Motor neuron (in vitro differentiated cells): ENCODE measurements around the gene C1orf159. TPM values are rescaled to one million over a fixed set of nuclear protein-coding genes. Genes with fewer than 3 reads are reported as not detected.

Experiments used
- ATAC-seq, 8 experiments: fragments of 200-7000 bp; cut with Tn5 transposase; replicated peaks in 6 of 8; 2 replicates each; pipeline ENCODE4 v1.8.0; 2021; ENCODE audit warnings: mild to moderate bottlenecking in 8 of 8, moderate library complexity in 8 of 8
- H3K27ac ChIP-seq, 2 donors: fragments of 250-450 bp; sonication (Bioruptor Pico); 2 replicates each; pipeline ENCODE4 v1.9.0; 2021; ENCODE audit warnings: antibody characterized with exemption in 2 of 2, mild to moderate bottlenecking in 2 of 2, moderate library complexity in 1 of 2
- H3K4me1 ChIP-seq, 2 donors: fragments of 250-450 bp; sonication (Bioruptor Pico); replicated peaks in 1 of 2; 2 replicates each; pipeline ENCODE4 v1.6.1; 2021; ENCODE audit warnings: antibody characterized with exemption in 2 of 2, mild to moderate bottlenecking in 2 of 2, moderate library complexity in 1 of 2
- H3K4me3 ChIP-seq, 5 donors: fragments of 250-450 bp; sonication (Bioruptor Pico); 2 replicates each; pipeline ENCODE4 v1.9.0; 2021; ENCODE audit warnings: antibody characterized with exemption in 5 of 5, mild to moderate bottlenecking in 5 of 5, moderate library complexity in 4 of 5
- WGBS, 10 experiments: fragments of 450-650 bp; shearing (Covaris generic); methylation state at CpG; one replicate each; pipeline ENCODE4 v1.0.0; 2022; 5-methylcytosine and 5-hydroxymethylcytosine counted together
- in situ Hi-C, 9 experiments: fragments of 400-800 bp; cut with MboI; loops; one replicate each; pipeline ENCODE4 v1.15.0; 2021; ENCODE audit warnings: low sequenced_read_pairs in 9 of 9, low pct_unique_long_range_greater_than_20kb in 2 of 9; ENCODE audit not compliant: unreplicated experiment in 9 of 9
- total RNA-seq, 8 experiments: library from RNA; unstranded; fragments of 300-600 nt; gene quantifications; 2 replicates each; pipeline versions ENCODE4 v1.2.3 to v1.2.4, GENCODE V29; 2022

Gene C1orf159
- total RNA-seq, 8 experiments from 2014 or later: 5.8 to 17.9 (median 9.7) TPM

DNA sequence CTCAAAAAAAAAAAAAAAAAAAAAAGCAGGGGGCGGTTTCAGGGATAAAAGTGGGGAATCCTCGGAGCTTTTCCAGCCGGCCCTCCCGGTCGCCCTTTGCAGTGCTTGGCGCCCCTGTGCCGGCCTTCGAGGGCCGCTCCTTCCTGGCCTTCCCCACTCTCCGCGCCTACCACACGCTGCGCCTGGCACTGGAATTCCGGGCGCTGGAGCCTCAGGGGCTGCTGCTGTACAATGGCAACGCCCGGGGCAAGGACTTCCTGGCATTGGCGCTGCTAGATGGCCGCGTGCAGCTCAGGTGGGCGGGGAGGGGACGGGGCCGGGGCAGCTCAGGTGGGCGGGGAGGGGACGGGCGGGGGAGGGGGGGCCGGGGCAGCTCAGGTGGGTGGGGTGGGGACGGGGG, 67.1 kb downstream of the C1orf159 start:
- H3K4me1 ChIP-seq: no peaks in the 10 kb centered on the region
- in situ Hi-C loops: no loop called here
- 93 to 99% (median 94%) methylated on average over 5 to 16 of the region's 28 CpGs; no CpG with 5 or more reads in 7 of the 10 experiments for WGBS, 10 experiments
- ATAC-seq: no peak
- no peak overlapping the region for H3K27ac ChIP-seq
- no peak overlapping the region for H3K4me3 ChIP-seq

- H3K27ac ChIP-seq: no peak overlapping the region
- H3K4me1 ChIP-seq: no peaks in the 10 kb centered on the region
- in situ Hi-C loops: no loop called here
- ATAC-seq: no peak
- H3K4me3 ChIP-seq: no peak overlapping the region
- WGBS, 10 experiments: no CpG with 5 or more reads among the region's 25 CpGs
Observed at GRCh38 chr1:1047963-1048362, 67.9 kb downstream of the C1orf159 start.

- Histone ChIP-seq H3K4me1 (no peaks in the 10 kb centered on the region), H3K27ac (no peak overlapping the region), H3K4me3 (no peak overlapping the region)
- WGBS, 10 experiments: 87 to 95% (median 91%) methylated on average over 3 to 11 of the region's 19 CpGs; no CpG with 5 or more reads in 6 of the 10 experiments
- ATAC-seq: no peak
- in situ Hi-C loops: no loop called here
Observed at GRCh38 chr1:1047407-1047806, 68.5 kb downstream of the C1orf159 start.

DNA sequence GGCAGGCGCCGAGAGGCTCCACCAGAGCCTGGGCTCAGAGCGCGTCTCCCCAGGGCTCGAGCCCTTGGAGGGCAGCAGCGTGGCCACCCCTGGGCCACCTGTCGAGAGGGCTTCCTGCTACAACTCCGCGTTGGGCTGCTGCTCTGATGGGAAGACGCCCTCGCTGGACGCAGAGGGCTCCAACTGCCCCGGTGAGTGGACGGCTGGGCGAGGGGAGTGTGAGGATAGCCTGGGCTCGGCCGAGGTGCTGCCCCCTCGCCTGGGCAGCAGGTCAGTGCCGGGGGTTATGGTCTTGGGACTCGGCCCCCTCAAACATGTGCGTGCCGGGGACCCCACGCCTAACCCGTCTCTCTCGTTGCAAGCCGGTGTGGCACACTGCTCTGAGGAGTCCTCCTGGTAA, 69.1 kb downstream of the C1orf159 start:
- Histone ChIP-seq H3K4me3 (no peak overlapping the region), H3K4me1 (no peaks in the 10 kb centered on the region), H3K27ac (no peak overlapping the region)
- in situ Hi-C loops: no loop called here
- WGBS, 10 experiments: 100% methylated on average over 2 to 4 of the region's 26 CpGs; no CpG with 5 or more reads in 8 of the 10 experiments
- no peak for ATAC-seq

GRCh38 chr1:1046243-1046642, 69.6 kb downstream of the C1orf159 start:
- in situ Hi-C loops: no loop called here
- no peak overlapping the region for H3K4me3 ChIP-seq
- H3K4me1 ChIP-seq: no peaks in the 10 kb centered on the region
- WGBS, 10 experiments: no CpG with 5 or more reads among the region's 20 CpGs
- ATAC-seq: no peak
- H3K27ac ChIP-seq: no peak overlapping the region

DNA sequence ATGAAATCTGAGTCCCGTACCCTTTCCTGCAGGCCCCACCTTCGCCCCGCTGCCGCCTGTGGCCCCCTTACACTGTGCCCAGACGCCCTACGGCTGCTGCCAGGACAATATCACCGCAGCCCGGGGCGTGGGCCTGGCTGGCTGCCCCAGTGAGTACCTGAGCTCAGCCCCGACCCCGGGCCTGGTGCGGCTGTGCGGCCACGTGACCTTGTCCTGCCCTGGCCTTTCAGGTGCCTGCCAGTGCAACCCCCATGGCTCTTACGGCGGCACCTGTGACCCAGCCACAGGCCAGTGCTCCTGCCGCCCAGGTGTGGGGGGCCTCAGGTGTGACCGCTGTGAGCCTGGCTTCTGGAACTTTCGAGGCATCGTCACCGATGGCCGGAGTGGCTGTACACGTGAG, 70.8 kb downstream of the C1orf159 start:
- Histone ChIP-seq H3K27ac (no peak overlapping the region), H3K4me1 (peaks cover 4% of the 10 kb centered on the region in 2 donors), H3K4me3 (no peak overlapping the region)
- ATAC-seq: no peak
- WGBS, 10 experiments: 96 to 100% (median 100%) methylated on average over 1 to 10 of the region's 23 CpGs; no CpG with 5 or more reads in 4 of the 10 experiments
- in situ Hi-C loops: no loop called here

GRCh38 chr1:1044455-1045078, 71.3 kb downstream of the C1orf159 start:
- 81 to 100% (median 94%) methylated on average over 4 to 19 of the region's 34 CpGs; no CpG with 5 or more reads in 4 of the 10 experiments for WGBS, 10 experiments
- in situ Hi-C loops: no loop called here
- ATAC-seq: no peak
- H3K4me3 ChIP-seq: no peak overlapping the region
- no peak overlapping the region for H3K27ac ChIP-seq
- peaks cover 10% of the 10 kb centered on the region in 2 donors for H3K4me1 ChIP-seq

GRCh38 chr1:1043921-1044320, 72.0 kb downstream of the C1orf159 start:
- Histone ChIP-seq H3K4me3 (no peak overlapping the region), H3K4me1 (peaks cover 16 to 17% of the 10 kb centered on the region in 2 donors), H3K27ac (no peak overlapping the region)
- in situ Hi-C loops: no loop called here
- ATAC-seq: no peak
- WGBS, 10 experiments: 87 to 96% (median 93%) methylated on average over 5 to 13 of the region's 33 CpGs; no CpG with 5 or more reads in 7 of the 10 experiments

- 85 to 96% (median 95%) methylated on average over 4 to 10 of the region's 27 CpGs; no CpG with 5 or more reads in 6 of the 10 experiments for WGBS, 10 experiments
- Histone ChIP-seq H3K4me1 (peaks cover 22% of the 10 kb centered on the region in 2 donors), H3K4me3 (no peak overlapping the region), H3K27ac (no peak overlapping the region)
- ATAC-seq: no peak
- in situ Hi-C loops: no loop called here
Observed at GRCh38 chr1:1043411-1043810, 72.5 kb downstream of the C1orf159 start.

GRCh38 chr1:1042835-1043234, 73.1 kb downstream of the C1orf159 start:
- Histone ChIP-seq H3K27ac (no peak overlapping the region), H3K4me1 (peaks cover 27% of the 10 kb centered on the region in 2 donors), H3K4me3 (no peak overlapping the region)
- WGBS, 10 experiments: 67 to 100% methylated on average over 3 to 5 of the region's 10 CpGs; no CpG with 5 or more reads in 8 of the 10 experiments
- no peak for ATAC-seq
- in situ Hi-C loops: no loop called here

DNA sequence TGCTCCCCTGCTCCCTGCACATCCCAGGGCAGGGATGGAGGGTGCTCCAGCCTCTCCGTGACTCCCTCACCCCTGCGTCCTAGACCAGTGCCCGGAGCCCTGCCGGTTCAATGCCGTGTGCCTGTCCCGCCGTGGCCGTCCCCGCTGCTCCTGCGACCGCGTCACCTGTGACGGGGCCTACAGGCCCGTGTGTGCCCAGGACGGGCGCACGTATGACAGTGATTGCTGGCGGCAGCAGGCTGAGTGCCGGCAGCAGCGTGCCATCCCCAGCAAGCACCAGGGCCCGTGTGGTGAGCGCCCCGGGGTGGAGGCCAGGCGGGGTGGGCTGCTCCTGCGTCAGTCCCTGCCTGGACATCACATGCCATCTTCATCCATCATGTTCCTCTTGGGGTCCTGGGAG, 74.0 kb downstream of the C1orf159 start:
- Histone ChIP-seq H3K4me3 (no peak overlapping the region), H3K4me1 (peaks cover 27 to 31% of the 10 kb centered on the region in 2 donors), H3K27ac (no peak overlapping the region)
- in situ Hi-C loops: no loop called here
- ATAC-seq: no peak
- 90 to 100% methylated on average over 8 to 14 of the region's 25 CpGs; no CpG with 5 or more reads in 8 of the 10 experiments for WGBS, 10 experiments

GRCh38 chr1:1041092-1041523, 74.8 kb downstream of the C1orf159 start:
- WGBS, 10 experiments: 40% methylated on average over 4 of the region's 60 CpGs; no CpG with 5 or more reads in 9 of the 10 experiments
- Histone ChIP-seq H3K4me3 (peak overlapping the region in 1 of 5 donors; percentile 11), H3K4me1 (peaks cover 27 to 32% of the 10 kb centered on the region in 2 donors), H3K27ac (no peak overlapping the region)
- in situ Hi-C loops: no loop called here
- ATAC-seq: peak in 7 of 8 experiments; percentile 10 to 44 (median 36)

DNA sequence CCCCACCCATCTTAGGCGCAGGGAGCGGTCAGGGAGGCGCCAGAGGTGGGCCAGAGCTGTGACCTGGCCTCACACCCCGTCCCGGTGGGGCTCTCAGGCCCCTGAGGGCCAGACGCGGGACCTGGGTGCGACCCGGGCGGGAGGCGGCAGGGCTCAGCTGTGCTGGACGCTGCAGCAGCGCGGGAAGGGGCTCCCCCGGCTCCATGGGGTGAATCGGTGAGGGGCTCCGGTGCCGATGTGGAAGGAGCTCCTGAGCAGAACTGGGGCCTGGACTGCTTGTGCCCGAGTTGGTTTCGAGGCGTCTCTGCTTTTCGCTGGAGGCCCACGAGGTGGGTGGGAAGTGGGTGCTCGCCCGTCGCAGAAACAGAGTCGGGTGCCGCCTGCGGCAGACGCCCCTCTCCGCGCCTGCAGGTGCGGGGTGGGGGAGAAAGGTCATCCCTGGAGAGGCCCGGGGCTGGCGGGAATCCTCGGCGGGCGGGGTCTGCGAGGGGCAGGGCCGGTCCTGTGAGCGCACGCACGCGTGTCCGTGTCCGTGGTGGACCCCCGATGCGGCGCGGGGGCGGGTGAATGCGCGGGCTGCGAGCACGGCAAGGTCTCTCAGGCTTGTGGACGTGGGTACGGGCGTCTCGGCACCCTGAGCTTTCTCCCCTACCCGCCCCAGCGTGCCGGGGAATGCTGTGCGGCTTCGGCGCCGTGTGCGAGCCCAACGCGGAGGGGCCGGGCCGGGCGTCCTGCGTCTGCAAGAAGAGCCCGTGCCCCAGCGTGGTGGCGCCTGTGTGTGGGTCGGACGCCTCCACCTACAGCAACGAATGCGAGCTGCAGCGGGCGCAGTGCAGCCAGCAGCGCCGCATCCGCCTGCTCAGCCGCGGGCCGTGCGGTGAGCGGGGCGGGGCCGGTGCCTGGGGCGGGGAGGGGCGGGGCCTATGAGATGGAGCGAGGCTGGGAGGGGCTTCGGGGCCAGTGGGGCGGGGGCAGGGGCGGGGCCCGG, 75.6 kb downstream of the C1orf159 start:
- peak; percentile 85 to 95 (median 90) for ATAC-seq
- Histone ChIP-seq H3K4me3 (peak overlapping the region; percentile 13 to 30 (median 25)), H3K27ac (peak overlapping the region in 1 of 2 donors; percentile 52), H3K4me1 (peaks cover 29 to 40% of the 10 kb centered on the region in 2 donors)
- whole genome bisulfite sequencing, 10 experiments: 7 to 16% (median 10%) methylated on average over 2 to 35 of the region's 99 CpGs; no CpG with 5 or more reads in 7 of the 10 experiments
- in situ Hi-C loops: no loop called here
